Measurements from ENCODE around the gene YBX1.

- no peak for TF ChIP-seq POLR2A (IDR thresholded peaks at IDR 0.05)
- no peak for TF ChIP-seq CTCF (IDR thresholded peaks at IDR 0.05)
These were observed 39.7 kb downstream of the YBX1 start for GRCh38 chr1:42721926-42722325.

Measured in right lobe of liver (tissue), 4 donors.